H1 (cell line): ENCODE results near the gene PTTG1IP.

Experiments used
- BACH1 ChIP-seq: IDR thresholded peaks from 2 replicates; pipeline ENCODE4 v1.6.1; 2012; ENCODE audit warnings: low read length, improper control_type of control experiment
- CTCF ChIP-seq, 3 experiments: IDR thresholded peaks; 1 replicate in 2 of 3; 2 replicates in 1 of 3; pipeline versions ENCODE4 v1.5.1 to v1.6.1; 2011; ENCODE audit warnings: low read length in 3 of 3, mild to moderate bottlenecking in 3 of 3, inconsistent platforms in 2 of 3, low read depth in 1 of 3, moderate library complexity in 1 of 3; ENCODE audit not compliant: insufficient read depth in 1 of 3; ENCODE audit errors: control extremely low read depth in 1 of 3
- E2F6 ChIP-seq: IDR thresholded peaks from 2 replicates; pipeline ENCODE4 v1.6.1; 2012; ENCODE audit warnings: inconsistent platforms
- EGR1 ChIP-seq: IDR thresholded peaks from 2 replicates; pipeline ENCODE4 v1.6.1; 2011; ENCODE audit warnings: low read depth, low read length, borderline replicate concordance
- JUN ChIP-seq: IDR thresholded peaks from 2 replicates; pipeline ENCODE4 v1.6.1; 2011; ENCODE audit warnings: low read depth, mild to moderate bottlenecking, improper control_type of control experiment, low read length
- POLR2A ChIP-seq, 2 experiments: IDR thresholded peaks; 1 replicate in 1 of 2; 2 replicates in 1 of 2; pipeline ENCODE4 v1.6.1; 2011; ENCODE audit warnings: low read depth in 2 of 2, low read length in 2 of 2, mild to moderate bottlenecking in 2 of 2; ENCODE audit errors: control extremely low read depth in 1 of 2
- RAD21 ChIP-seq, 2 experiments: IDR thresholded peaks in 1 of 2; conservative IDR thresholded peaks in 1 of 2; 2 replicates each; pipeline ENCODE4 v1.6.1; 2011; ENCODE audit warnings: low read depth in 2 of 2, low read length in 2 of 2, improper control_type of control experiment in 1 of 2, inconsistent platforms in 1 of 2, mild to moderate bottlenecking in 1 of 2, moderate library complexity in 1 of 2
- RBBP5 ChIP-seq: IDR thresholded peaks from 2 replicates; pipeline ENCODE4 v1.7.1; 2012; ENCODE audit warnings: low read depth, mild to moderate bottlenecking, inconsistent platforms, low read length, moderate library complexity, borderline replicate concordance
- SRF ChIP-seq: IDR thresholded peaks from 2 replicates; pipeline ENCODE4 v1.6.1; 2011; ENCODE audit warnings: mild to moderate bottlenecking, low read depth, low read length, moderate library complexity
- SUZ12 ChIP-seq: fragments of 200-600 bp; sonication (generic); IDR thresholded peaks from 2 replicates; pipeline ENCODE4 v1.6.1; 2012; ENCODE audit warnings: mild to moderate bottlenecking, inconsistent platforms, low read length, moderate library complexity, mixed read lengths
- USF2 ChIP-seq: IDR thresholded peaks from 2 replicates; pipeline ENCODE4 v1.6.1; 2011; ENCODE audit warnings: low read length, improper control_type of control experiment

- no peak for TF ChIP-seq RBBP5
- no peak for TF ChIP-seq CTCF (IDR thresholded peaks at IDR 0.05; ENCODE audit: control extremely low read depth in 1 of 3, insufficient read depth in 1 of 3, low read depth in 1 of 3, low read length in 3 of 3)
- no peak for TF ChIP-seq USF2
- no peak for TF ChIP-seq RAD21 (IDR thresholded peaks at IDR 0.05 in 1 of 2, conservative IDR thresholded peaks at IDR 0.05 in 1 of 2; ENCODE audit: low read depth in 2 of 2, low read length in 2 of 2)
- no peak for TF ChIP-seq SRF
- TF ChIP-seq POLR2A (IDR thresholded peaks at IDR 0.05; ENCODE audit: control extremely low read depth in 1 of 2, low read depth in 2 of 2, low read length in 2 of 2), result no peak
- TF ChIP-seq SUZ12, result no peak
- TF ChIP-seq BACH1, result no peak
- no peak for TF ChIP-seq EGR1
- TF ChIP-seq JUN, result no peak
- TF ChIP-seq E2F6, result no peak
These were observed 42.1 kb downstream of the PTTG1IP start for GRCh38 chr21:44831227-44831860.
